Central memory CD8-positive, alpha-beta T cell (primary cell): ENCODE results near the gene DCAKD.

Experiments used
- ATAC-seq: fragments of 150-1000 bp; cut with Tn5 transposase; replicated peaks from 2 replicates; pipeline ENCODE4 v1.10.0; 2022; ENCODE audit warnings: mild to moderate bottlenecking, moderate FRiP score, moderate number of reproducible peaks; ENCODE audit not compliant: poor library complexity, severe bottlenecking; ENCODE audit errors: extremely low read depth
- DNase-seq, 2 donors: peaks; one replicate each; pipeline ENCODE4 v3.0.0; 2021; ENCODE audit warnings: low spot score in 2 of 2
- H3K27ac Mint-ChIP-seq: one replicate; pipeline ENCODE4 v1.8.0; 2022; ENCODE audit warnings: low read depth, mild to moderate bottlenecking, moderate library complexity, mixed read lengths
- H3K27me3 Mint-ChIP-seq: one replicate; pipeline ENCODE4 v1.8.0; 2022; ENCODE audit warnings: mixed read lengths
- H3K36me3 Mint-ChIP-seq: one replicate; pipeline ENCODE4 v1.8.0; 2022; ENCODE audit warnings: mild to moderate bottlenecking, moderate library complexity, mixed read lengths; ENCODE audit not compliant: insufficient read depth
- H3K4me1 Mint-ChIP-seq: one replicate; pipeline ENCODE4 v1.8.0; 2022; ENCODE audit warnings: mixed read lengths
- H3K4me3 Mint-ChIP-seq: one replicate; pipeline ENCODE4 v1.8.0; 2022; ENCODE audit warnings: mild to moderate bottlenecking, moderate library complexity, mixed read lengths
- H3K9me3 Mint-ChIP-seq: one replicate; pipeline ENCODE4 v1.8.0; 2022; ENCODE audit warnings: mixed read lengths

The DCAKD gene

GRCh38 chr17:45001310-45001709 is 50.1 kb downstream of the DCAKD start:
- no peaks in the 10 kb centered on the region for H3K4me1 Mint-ChIP-seq
- no peaks in the 10 kb centered on the region for H3K36me3 Mint-ChIP-seq
- DNase-seq (no peak), ATAC-seq (no peak)
- peaks cover 10% of the 10 kb centered on the region for H3K9me3 Mint-ChIP-seq
- H3K4me3 Mint-ChIP-seq = no peak overlapping the region
- H3K27ac Mint-ChIP-seq = no peak overlapping the region
- peaks cover 41% of the 10 kb centered on the region for H3K27me3 Mint-ChIP-seq

- H3K27me3 Mint-ChIP-seq = peaks cover 56% of the 10 kb centered on the region
- ATAC-seq = no peak
- no peak overlapping the region for H3K27ac Mint-ChIP-seq
- H3K4me3 Mint-ChIP-seq = no peak overlapping the region
- H3K9me3 Mint-ChIP-seq = peaks cover 10% of the 10 kb centered on the region
- no peak for DNase-seq
- no peaks in the 10 kb centered on the region for H3K4me1 Mint-ChIP-seq
- H3K36me3 Mint-ChIP-seq = no peaks in the 10 kb centered on the region
Measured at GRCh38 chr17:44999433-44999832, 52.0 kb downstream of the DCAKD start.

- DNase-seq (no peak), ATAC-seq (no peak)
- no peaks in the 10 kb centered on the region for H3K36me3 Mint-ChIP-seq
- H3K9me3 Mint-ChIP-seq = peaks cover 10% of the 10 kb centered on the region
- H3K27ac Mint-ChIP-seq = no peak overlapping the region
- no peak overlapping the region for H3K4me3 Mint-ChIP-seq
- no peaks in the 10 kb centered on the region for H3K4me1 Mint-ChIP-seq
- peaks cover 63% of the 10 kb centered on the region for H3K27me3 Mint-ChIP-seq
Measured at GRCh38 chr17:44998646-44999045, 52.8 kb downstream of the DCAKD start.

DNA sequence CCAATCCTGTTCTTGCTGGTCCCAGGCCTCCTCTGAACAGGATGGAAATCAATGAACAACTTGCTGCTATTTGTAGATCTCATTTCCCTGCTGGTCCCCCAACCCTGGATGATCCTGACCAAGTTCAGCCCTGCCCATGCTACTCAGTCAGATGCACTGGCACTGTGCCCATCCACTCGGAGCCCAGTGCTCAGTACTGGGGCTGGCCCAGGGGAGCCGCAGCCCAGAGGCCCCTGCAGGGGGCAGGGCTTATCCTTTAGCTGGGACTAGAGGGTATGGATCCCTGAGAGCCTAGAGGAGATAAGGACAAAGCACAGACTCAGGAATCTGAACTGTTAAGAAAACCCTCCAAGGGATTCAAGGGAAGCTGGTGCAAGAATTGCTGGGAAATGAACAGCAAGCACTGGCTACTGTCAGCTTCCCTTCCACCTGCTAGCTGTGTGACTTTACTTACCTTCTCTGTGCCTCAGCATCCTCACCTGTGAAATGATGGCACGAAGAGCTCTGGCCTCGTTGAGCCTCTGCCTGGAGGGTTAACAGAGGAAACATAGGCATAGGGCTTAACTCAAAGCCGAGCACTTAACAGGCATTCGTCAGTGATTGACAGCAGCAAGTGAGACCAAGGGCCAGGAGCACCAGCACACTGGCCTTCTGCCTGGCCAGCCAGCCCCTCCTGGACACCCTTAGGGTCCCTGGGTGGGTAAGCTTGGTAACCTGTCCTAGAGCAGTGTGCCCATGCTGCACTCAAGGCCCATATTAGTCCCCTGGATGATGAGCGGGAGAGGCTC is 53.5 kb downstream of the DCAKD start:
- H3K9me3 Mint-ChIP-seq = peaks cover 10% of the 10 kb centered on the region
- H3K4me1 Mint-ChIP-seq = no peaks in the 10 kb centered on the region
- ATAC-seq (no peak), DNase-seq (no peak)
- H3K4me3 Mint-ChIP-seq = no peak overlapping the region
- peaks cover 71% of the 10 kb centered on the region for H3K27me3 Mint-ChIP-seq
- H3K36me3 Mint-ChIP-seq = no peaks in the 10 kb centered on the region
- no peak overlapping the region for H3K27ac Mint-ChIP-seq

DNA sequence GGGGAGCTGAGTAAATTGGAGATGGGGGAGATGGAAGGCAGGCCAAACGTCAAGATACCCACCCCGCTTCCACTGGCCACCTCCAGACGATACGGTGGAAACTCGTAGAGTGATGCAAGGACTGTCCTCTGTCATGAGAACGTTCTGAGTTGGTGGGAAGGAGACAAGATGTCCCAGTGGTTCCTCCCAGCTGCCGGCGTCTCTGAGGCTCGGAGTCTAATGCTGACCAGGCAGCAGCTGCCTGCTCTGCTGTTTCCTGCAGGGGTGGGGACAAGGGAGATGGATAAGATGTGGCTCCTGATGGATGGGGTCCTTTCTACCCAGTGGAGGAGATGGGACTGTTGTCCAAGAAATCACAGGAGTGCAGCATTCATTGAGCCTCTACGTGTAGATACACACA is 55.1 kb downstream of the DCAKD start:
- ATAC-seq (no peak), DNase-seq (no peak)
- no peak overlapping the region for H3K4me3 Mint-ChIP-seq
- H3K36me3 Mint-ChIP-seq = no peaks in the 10 kb centered on the region
- H3K27ac Mint-ChIP-seq = no peak overlapping the region
- H3K27me3 Mint-ChIP-seq = peaks cover 77% of the 10 kb centered on the region
- H3K4me1 Mint-ChIP-seq = no peaks in the 10 kb centered on the region
- H3K9me3 Mint-ChIP-seq = peaks cover 10% of the 10 kb centered on the region

- DNase-seq (no peak), ATAC-seq (no peak)
- no peaks in the 10 kb centered on the region for H3K4me1 Mint-ChIP-seq
- peaks cover 10% of the 10 kb centered on the region for H3K9me3 Mint-ChIP-seq
- H3K36me3 Mint-ChIP-seq = no peaks in the 10 kb centered on the region
- peaks cover 80% of the 10 kb centered on the region for H3K27me3 Mint-ChIP-seq
- no peak overlapping the region for H3K4me3 Mint-ChIP-seq
- no peak overlapping the region for H3K27ac Mint-ChIP-seq
Measured at GRCh38 chr17:44995436-44996001, 55.9 kb downstream of the DCAKD start.

DNA sequence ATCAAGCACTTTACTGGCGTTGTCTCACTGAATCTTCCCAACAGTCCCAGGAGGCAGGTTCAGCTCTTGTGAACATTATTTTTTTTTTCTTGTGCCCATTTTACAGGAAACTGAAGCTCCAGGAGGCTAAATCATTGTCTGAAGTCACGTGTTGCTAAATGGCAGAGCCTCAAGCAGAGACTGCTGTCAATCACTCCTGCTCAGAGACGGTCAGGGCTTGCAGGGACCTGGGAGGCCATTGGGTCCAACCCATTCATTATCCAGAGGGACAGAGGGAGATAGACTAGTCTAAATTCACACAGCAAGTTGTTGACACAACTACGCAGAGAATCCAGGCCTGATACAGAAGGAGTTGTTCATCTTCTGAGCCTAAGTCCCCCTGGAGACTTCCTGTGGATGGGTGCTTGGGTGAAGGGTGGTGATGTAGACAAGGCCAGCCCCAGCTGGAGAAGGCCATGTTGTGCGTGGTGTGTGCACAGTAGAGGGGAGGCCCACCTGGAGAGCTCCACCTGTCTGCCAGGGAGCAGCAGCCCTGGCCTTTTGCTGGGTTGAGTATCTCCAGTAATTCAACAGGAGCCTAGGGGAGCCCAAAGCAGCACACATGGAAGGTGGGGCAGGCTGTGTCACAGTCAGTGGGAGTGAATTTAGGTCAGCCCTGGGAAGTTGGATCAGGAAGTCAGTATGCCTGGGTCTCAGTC is 59.0 kb downstream of the DCAKD start:
- no peak for ATAC-seq
- Mint-ChIP-seq H3K9me3 (no peaks in the 10 kb centered on the region), H3K27me3 (peaks cover 90% of the 10 kb centered on the region), H3K27ac (no peak overlapping the region), H3K4me1 (peaks cover 5% of the 10 kb centered on the region), H3K36me3 (peaks cover 2% of the 10 kb centered on the region), H3K4me3 (no peak overlapping the region)
- no peak for DNase-seq

- no peak for ATAC-seq
- peaks cover 5% of the 10 kb centered on the region for H3K4me1 Mint-ChIP-seq
- H3K36me3 Mint-ChIP-seq = peaks cover 2% of the 10 kb centered on the region
- H3K4me3 Mint-ChIP-seq = no peak overlapping the region
- no peak for DNase-seq
- H3K27ac Mint-ChIP-seq = no peak overlapping the region
- H3K27me3 Mint-ChIP-seq = peaks cover 85% of the 10 kb centered on the region
- H3K9me3 Mint-ChIP-seq = no peaks in the 10 kb centered on the region
Measured at GRCh38 chr17:44990994-44991393, 60.4 kb downstream of the DCAKD start.

- no peaks in the 10 kb centered on the region for H3K9me3 Mint-ChIP-seq
- peaks cover 76% of the 10 kb centered on the region for H3K27me3 Mint-ChIP-seq
Measured at GRCh38 chr17:44989552-44990138, 61.8 kb downstream of the DCAKD start.

DNA sequence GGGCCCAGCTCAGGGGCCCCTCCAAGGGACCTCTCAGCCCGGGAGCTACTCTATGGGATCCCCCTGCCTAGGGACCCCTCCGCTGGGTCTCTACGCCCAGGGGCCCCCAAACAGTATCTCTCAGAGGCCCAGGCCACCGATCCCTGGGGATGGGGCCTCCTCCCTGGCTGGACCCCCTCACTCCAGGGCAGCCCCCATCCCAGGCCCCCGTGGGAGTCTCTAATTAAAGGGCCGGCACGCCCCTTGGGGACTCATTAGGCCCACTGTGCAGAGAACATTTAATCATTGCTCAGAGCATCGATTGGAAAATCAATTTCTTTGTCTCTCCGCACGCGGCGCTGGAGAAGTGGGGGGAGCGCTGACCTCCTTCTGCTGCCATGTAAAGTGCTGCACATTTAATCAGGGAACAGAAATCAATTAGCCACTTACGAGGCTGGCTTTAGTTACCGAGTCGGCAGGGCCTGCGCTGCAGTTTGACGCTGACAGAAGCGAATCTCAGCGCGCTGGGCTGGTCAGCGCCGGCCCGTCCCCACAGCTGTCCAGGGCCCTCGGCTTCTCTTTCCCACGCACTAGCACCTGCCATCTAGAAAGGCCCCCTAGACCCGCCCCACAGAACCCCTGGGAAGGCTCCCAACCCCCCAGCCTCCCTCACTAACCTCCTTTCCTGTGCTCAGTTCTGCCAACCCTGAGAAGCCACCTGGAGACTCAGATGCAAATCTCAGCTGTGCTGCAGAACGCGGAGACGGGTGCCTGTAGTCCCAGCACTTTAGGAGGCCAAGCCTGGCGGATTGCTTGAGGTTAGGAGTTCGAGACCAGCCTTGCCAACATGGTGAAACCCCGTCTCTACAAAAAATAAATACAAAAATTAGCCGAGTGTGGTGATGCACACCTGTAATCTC is 63.1 kb downstream of the DCAKD start:
- Mint-ChIP-seq H3K36me3 (peaks cover 3% of the 10 kb centered on the region), H3K27ac (no peak overlapping the region), H3K4me1 (peaks cover 5% of the 10 kb centered on the region), H3K27me3 (peaks cover 62% of the 10 kb centered on the region), H3K4me3 (no peak overlapping the region), H3K9me3 (no peaks in the 10 kb centered on the region)
- ATAC-seq = no peak
- no peak for DNase-seq

More at GRCh38 chr17:44989552-44990138, 61.8 kb downstream of the DCAKD start:
- DNase-seq (no peak), ATAC-seq (no peak)
- no peak overlapping the region for H3K4me3 Mint-ChIP-seq
- no peak overlapping the region for H3K27ac Mint-ChIP-seq
- H3K4me1 Mint-ChIP-seq = peaks cover 5% of the 10 kb centered on the region
- peaks cover 3% of the 10 kb centered on the region for H3K36me3 Mint-ChIP-seq

DNA sequence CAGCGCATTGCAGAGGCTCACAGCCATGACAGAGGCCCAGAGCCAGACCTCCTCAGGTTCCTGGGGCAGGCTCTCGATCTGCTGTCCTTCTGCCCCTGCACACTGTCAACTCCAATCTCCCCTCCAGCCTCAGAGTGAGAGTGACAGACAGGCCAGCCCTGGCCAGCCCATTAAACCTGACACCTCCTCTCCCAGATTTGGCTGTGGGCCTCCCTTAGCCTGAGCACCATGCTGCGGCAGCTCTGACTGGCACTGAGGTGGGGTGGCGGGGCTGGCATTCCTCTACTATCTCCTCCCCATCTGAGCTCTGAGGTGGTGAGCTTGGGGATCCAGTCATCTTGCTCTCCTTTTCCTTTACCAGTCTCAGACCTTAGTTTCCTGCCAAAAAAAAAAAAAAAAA is 67.9 kb downstream of the DCAKD start:
- peaks cover 52% of the 10 kb centered on the region for H3K27me3 Mint-ChIP-seq
- no peak overlapping the region for H3K4me3 Mint-ChIP-seq
- DNase-seq (no peak), ATAC-seq (no peak)
- no peaks in the 10 kb centered on the region for H3K9me3 Mint-ChIP-seq
- peaks cover 3% of the 10 kb centered on the region for H3K36me3 Mint-ChIP-seq
- no peak overlapping the region for H3K27ac Mint-ChIP-seq
- H3K4me1 Mint-ChIP-seq = peaks cover 5% of the 10 kb centered on the region

DNA sequence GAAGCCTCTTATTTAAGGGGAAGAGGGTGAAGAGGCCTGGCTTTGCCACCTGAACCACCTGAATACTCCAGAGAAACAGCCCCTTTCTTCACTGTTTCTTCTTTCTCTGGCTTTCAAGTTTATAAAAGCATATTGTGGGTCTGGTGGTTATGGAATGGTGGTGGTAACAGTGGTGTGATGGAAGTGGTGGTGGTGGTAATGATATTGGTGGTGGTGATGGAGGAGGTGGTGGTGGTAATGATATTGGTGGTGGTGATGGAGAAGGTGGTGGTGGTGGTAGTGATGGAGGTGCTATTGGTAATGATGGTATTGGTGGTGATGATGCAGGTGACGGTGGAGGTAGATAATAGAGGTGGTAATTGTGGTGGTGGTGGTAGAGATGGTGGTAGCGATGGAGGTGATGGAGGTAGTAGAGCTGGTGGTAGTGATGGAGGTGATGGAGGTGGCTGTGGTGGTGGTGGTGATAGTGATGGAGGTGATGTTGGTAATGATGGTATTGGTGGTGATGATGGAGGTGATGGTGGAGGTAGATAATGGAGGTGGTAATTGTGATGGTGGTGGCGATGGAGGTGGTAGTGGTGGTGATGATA is 69.2 kb downstream of the DCAKD start:
- Mint-ChIP-seq H3K4me1 (no peaks in the 10 kb centered on the region), H3K4me3 (no peak overlapping the region), H3K27ac (no peak overlapping the region), H3K36me3 (peaks cover 2% of the 10 kb centered on the region), H3K9me3 (no peaks in the 10 kb centered on the region), H3K27me3 (peaks cover 50% of the 10 kb centered on the region)
- no peak for DNase-seq
- ATAC-seq = no peak
